ENCODE measurements around the gene RTL10. TPM values are rescaled to one million over a fixed set of nuclear protein-coding genes. Genes with fewer than 3 reads are reported as not detected.

RTL10 gene
- total and polyA plus RNA-seq, 10 of the 15 experiments (the other 5 are each of a cell fraction or from before 2014, with no cell fraction given) = 5.3 to 18.1 (median 10.3) TPM

GRCh38 chr22:19816372-19817119, 38.1 kb downstream of the RTL10 start (continued):
- no peak for TF ChIP-seq ZBTB4 (CRISPR knock-in tag; IDR thresholded peaks at IDR 0.05)
- no peak for TF ChIP-seq EED (IDR thresholded peaks at IDR 0.05; ENCODE audit: low read depth)
- no peak for TF ChIP-seq RAD51 (IDR thresholded peaks at IDR 0.05)
- no peak for TF ChIP-seq ZNF384 (IDR thresholded peaks at IDR 0.05; ENCODE audit: borderline replicate concordance, low read depth, low read length)
- TF ChIP-seq TARDBP (IDR thresholded peaks at IDR 0.05; ENCODE audit: borderline replicate concordance) = no peak
- no peak for TF ChIP-seq NFXL1 (IDR thresholded peaks at IDR 0.05; ENCODE audit: borderline replicate concordance)
- TF ChIP-seq CREM (IDR thresholded peaks at IDR 0.05; ENCODE audit: low read depth) = no peak
- TF ChIP-seq ZBTB40 (IDR thresholded peaks at IDR 0.05; ENCODE audit: borderline replicate concordance) = no peak
- no peak for TF ChIP-seq STAT3 (IDR thresholded peaks at IDR 0.05; ENCODE audit: low read depth, low read length)
- no peak for TF ChIP-seq RBBP5 (conservative IDR thresholded peaks at IDR 0.05)
- no peak for TF ChIP-seq LARP7 (IDR thresholded peaks at IDR 0.05)
- TF ChIP-seq IKZF2 (IDR thresholded peaks at IDR 0.05) = no peak
- no peak for TF ChIP-seq CEBPB (IDR thresholded peaks at IDR 0.05; ENCODE audit: borderline replicate concordance in 1 of 2, low read depth in 2 of 2, low read length in 2 of 2)
